ENCODE data around the gene LHX3.

LHX3 gene

DNA sequence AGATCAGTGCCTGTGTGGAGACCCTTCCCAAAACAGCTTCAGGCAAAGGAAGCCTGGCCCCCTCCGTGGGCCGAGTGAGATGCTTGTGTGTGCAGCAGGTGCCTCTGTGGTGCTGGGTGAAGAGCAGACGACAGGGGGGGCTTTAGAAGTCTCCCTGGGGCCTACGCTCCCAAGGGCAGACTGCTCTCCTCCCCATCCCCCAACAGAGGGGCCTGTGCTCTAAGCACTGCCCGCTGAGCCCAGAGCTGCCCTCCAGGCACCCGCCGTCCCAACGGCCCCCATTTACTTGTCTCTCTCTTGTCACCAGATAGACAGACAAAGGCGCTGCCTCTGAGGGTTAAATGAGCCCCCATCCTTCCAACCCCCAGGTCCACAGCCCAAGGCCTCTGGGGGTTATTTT, 2.7 kb upstream of the LHX3 start:
- no peak for DNase-seq (ENCODE audit: low spot score)

DNA sequence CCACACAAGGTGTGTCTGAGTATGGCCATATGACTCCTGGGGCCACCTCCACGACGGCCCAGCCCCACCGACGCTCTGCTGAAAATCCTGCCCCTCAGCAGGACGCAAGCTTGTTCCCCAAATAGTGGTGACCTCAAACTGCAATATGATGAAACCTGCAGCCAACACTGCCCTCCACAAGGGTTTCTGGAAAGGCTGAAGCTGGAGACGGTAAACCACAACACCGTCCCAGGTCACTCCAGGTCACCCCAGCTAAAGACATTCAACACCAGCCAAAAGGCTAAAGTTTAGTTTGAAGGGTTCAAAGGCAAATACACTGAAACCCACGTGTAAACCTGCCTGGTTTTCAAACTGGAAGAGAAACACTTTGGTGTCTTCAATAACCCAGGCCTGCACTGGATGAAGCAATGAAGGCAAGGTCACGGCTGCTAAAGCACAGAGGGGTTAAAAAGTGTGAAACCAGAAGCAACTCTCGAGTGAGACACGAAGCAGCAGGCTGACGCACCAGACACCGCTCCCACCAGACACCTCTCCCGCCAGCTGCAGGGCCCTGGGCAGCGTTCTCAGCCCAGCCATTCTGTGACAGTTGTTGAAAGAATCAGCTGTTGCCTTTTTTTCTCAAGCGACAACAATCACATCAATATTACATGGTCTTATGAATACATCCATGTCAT, 1.8 kb upstream of the LHX3 start:
- no peak for DNase-seq (ENCODE audit: low spot score)

DNA sequence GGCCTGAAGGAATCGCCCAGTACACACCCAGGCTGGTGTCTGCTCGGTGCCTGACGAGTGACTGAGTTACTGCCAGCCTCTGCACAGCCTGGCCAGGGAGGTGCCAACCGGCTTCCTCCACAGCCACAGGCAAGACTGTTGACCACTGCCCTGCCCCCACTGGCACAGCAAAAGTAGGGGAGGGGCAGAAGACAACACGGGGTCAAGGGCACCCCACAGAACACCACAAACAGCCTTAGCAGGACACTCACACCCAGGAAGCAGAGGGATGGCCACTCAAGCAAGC, 722 bp upstream of the LHX3 start:
- no peak for DNase-seq (ENCODE audit: low spot score)

DNA sequence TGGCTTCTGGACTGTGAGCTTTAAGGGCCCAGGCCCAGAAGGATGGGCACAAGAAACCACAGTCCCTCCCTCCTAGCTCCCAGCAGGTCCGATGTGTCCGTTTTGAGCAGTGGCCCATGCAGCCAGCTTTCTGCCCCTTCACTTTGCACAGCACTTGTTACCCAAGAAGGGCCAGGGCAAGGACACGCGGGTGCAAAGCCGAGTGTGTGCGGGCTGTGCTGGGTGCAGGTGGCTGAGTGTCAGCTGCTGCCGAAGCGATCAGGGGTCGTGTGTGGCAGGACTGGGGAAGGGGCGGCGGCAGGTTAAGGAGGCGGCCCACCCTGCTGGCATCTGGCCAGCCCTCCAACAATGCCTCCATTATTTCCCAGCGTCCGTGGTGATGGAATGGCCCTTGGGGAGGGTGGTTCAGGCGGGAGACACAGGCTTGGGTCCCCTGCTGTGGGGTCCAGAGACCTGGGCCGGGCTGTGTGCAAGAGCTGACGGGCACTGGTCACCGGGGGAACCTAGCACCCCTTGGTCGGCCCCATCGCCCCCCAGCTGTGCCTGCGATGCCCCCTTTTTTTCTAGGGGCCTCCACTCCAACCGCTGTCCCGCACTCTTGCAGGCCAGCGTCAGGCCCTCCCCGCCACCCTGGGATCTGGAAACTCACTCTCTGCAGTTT, 653 bp downstream of the LHX3 start:
- DNase-seq (ENCODE audit: low spot score) = no peak

DNA sequence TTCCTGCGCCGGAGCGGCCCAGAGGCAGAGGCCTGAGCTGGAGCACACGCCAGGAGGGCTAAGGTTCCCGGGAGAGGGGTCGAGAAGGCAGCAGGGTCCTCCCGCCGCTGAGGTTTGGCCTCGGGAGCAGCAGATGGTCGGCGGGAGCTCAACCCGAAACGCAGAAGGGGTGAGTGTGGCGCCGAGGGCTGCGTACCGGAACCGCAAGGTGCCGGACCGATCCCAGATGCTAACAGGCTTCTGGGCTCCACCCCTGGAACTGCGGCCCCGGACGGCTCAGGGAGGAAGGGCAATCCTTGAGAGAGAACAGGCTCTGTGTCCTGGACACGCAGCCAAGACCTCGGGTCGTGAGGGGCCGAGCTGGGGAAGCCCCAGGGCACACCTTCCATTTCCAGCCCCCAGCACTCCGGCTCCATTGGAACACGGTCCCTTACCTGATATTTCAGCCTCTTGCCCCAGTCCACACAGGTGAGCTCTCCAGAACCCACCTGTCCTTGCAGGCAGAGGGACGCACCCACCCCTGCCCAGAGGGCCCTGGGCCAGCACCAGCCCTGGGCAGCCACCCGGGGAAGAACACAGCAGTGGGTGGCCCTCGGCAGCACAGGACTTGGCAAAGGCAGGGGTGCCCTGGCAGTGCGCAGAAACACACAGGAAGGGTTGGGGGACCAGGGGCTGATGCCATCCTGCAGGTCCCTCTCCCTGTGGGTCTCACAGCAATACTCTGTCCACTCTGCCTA, 1.4 kb downstream of the LHX3 start:
- DNase-seq (ENCODE audit: low spot score) = no peak

DNA sequence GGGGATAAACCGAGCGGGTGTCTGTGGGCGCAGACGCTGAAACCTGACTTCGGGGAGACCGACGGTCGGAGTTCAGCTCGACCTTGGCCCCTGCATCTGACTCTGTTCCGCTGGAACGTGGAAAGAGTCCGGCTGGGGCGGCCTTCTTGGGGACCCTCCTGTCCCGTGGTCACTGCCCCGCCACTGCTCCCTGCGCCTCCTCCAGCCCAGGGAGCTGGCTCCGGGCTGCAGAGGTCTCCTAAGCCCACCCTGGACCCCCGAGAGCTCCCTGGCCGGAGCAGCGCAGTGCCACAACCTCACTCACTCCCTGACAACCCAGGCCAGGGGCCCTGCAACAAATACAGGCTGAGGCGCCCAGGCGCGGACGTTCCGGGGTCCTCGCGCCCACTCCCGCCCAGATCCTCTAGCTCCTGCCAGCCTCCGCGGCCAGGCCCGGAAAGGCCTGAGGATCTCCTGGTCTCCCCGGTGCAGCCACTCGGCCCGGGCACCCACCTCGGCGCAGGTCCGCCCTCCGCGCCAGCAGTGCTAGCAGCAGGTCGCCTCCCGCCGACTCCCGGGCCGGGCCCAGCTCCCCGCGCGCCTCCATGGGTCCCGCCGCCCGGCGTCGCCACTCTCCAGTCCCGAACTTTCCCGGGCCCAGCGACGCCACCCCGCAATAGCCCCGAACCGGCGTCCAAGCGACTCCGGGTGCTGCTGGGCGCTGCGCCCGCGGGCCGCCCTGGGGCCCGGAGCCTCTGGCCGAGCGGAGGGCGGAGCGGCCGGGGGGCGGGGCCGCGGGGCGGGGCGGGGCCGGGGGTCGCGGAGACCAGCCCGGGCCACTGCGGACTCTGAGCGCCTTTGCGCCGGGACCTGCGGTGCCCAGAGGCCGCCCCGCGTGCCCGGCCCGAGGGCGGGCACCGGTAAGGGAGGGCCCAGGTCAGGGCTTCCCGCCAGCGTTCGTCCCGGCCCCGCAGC, 2.2 kb downstream of the LHX3 start:
- DNase-seq (ENCODE audit: low spot score) = no peak

DNA sequence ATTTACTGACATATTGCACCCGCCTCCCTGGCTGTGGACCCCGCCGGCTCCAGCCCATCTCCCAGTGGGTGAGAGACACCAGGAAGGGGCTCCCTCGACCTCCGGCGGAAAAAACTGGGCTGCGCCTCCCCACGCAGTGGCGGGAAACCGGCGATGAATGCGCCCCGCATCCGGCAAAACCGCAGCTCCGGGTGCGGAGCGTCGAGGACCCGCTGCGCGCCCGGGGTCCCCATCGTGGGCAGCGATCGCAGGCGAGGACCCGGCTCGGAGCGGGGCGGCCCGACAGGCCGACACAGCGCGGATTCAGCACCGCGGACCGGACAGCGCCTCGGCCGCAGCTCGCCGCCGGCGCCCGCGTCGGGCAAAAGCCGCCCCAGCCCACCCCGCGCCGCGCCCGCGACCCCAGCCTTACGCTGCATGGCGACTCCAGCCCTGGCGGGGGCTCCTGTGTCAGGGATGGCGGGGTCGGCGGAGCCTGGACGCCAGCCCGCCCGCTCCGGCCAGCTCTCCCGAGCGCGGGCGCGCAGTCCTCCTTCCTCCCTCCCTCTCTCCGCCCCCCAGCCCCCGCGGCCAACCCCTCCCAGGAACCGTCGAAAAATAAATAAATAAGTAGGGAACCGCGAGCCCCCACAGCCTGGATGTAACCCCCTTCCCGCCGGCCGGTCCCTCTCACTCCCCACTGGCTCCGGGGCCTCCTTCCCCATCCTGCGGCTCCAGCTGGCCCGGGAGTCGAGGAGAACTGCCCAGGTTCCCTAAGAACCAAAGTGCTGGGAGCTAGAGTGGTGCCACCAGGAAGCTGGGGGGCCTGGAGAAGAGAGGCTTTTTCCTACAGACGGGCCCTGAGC, 3.1 kb downstream of the LHX3 start:
- no peak for DNase-seq (ENCODE audit: low spot score)

DNA sequence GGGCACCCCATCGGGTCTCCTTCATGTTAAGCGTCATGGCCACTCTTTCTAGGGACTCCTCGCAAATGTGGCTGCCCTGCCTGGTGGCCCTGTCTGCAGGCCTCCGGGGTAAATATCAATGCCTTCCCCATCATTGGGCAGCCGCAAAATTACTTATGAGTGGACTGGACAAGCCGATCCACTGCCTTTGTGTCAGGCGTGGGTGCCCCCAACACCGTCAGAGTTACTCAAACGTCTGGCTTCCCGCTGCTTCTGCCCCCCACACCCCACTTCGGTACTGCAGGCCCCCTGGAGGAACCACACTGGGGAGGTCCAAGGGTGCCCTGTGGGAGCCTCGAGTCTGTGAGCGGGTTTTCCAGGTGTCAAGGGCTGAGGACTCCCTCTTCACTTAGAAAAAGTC, 3.8 kb downstream of the LHX3 start:
- DNase-seq (ENCODE audit: low spot score) = no peak

DNA sequence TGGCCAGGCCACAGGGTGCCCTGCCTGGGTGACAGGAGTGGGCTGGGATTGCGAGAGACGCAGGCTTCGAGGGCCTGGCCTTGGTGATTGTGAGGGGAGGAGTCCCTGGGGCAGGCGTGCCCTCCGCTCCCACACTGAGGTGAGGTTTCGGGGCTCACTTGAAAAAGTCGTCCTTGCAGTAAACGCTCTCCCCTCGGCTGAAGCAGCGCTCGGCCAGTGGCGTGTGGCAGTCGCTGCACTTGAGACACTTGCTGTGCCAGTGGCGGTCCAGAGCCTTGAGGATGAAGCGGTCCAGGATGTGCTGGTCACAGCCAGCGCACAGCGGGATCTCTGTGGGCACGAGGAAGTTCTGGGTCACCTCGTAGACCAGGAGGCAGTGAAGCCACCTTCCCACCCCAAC, 4.5 kb downstream of the LHX3 start:
- DNase-seq (ENCODE audit: low spot score) = no peak

DNA sequence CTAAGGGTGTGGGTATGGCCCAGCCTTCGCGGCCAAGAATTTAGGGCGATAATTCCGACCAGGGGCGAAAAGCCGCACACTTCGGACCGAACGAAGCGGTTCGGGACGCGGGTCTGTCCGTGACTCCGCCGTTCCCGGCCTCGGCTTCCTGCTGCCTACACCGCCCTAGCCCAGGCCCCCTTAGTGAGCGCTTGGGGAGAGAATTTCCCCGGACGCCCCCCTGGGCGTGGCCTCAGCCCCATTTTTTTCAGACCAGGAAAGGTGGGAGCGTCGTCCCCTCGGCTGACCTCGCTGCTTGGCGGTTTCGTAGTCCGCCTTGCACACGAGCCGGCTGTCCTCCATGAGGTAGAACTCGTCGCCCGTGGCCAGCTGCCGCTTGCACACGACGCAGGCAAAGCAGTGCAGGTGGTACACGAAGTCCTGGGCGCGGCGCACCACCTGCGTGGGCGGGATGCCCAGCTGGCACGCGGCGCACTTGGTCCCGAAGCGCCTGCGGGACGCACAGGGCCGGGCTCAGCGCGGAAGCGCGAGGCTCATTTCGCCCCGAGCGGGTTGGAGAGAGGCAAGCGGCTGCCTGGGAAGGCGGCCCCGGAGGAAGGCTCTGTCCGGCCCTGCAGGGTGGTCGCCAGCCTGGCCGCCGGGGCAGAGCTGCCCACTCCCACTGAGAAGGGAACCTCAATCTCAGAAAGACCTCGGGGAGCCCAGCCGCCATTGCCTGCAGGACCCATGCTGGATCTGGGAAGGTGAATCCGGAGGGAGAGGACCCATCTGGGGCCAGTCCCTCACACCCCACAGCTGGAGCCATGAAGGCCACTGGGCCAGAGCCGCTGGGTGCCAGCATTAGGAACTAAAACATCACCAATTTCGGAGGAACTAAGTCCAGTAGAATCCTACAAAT, 5.3 kb downstream of the LHX3 start:
- DNase-seq (ENCODE audit: low spot score) = no peak

DNA sequence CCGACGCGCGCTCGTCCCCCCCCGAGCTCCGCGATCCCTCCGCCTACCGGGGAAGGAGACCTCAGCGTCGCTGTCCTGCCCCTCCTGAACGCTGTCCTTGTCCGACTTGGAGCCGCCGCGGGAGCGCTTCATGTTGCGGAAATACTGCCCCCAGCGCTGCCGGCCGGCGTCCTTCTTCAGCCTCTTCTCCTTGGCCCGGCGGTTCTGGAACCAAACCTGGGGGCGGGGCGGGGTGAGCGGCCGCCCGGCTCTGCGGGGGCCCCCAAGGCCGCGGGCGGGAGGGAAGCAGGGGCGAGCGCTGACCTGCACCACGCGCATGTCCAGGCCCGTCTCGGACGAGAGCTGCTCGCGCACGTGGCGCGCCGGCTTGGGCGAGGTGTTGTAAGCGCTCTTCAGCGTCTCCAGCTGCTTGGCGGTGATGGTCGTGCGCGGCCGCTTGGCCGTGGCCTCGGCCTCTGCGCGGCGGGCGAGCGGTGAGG, 6.3 kb downstream of the LHX3 start:
- DNase-seq (ENCODE audit: low spot score) = no peak

DNA sequence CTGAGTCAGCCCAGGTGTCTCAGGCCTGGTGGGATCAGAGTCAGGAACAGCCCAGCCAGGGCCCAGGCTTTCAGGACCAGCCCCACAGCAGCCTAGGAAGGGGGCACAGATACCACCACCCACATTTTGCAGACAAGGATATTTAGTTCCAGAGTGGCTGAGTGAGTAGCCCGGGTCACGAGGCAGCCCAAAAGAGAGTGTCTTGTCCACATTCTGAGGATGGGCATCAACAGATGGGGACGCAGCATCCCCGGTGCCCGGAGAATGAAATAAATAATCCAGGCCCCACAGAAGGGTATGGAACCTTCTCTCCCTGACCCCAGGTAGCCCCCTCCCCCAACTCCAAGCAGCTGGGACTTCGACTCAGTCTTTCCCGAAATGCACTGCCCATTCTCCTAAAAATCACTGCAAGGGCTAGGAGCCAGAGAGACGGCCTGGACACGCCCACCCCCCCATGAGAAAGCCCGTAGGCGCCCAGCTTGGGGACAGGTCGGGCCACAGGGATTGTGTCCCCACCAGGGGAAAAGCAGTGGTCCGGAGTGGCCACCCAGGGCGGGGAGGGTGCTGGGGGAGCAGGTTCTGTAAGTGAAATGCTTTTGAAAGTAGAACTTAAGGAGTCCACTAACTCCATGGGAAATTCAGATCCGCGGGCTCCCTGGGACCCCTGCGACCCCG, 6.9 kb downstream of the LHX3 start:
- DNase-seq (ENCODE audit: low spot score) = no peak

DNA sequence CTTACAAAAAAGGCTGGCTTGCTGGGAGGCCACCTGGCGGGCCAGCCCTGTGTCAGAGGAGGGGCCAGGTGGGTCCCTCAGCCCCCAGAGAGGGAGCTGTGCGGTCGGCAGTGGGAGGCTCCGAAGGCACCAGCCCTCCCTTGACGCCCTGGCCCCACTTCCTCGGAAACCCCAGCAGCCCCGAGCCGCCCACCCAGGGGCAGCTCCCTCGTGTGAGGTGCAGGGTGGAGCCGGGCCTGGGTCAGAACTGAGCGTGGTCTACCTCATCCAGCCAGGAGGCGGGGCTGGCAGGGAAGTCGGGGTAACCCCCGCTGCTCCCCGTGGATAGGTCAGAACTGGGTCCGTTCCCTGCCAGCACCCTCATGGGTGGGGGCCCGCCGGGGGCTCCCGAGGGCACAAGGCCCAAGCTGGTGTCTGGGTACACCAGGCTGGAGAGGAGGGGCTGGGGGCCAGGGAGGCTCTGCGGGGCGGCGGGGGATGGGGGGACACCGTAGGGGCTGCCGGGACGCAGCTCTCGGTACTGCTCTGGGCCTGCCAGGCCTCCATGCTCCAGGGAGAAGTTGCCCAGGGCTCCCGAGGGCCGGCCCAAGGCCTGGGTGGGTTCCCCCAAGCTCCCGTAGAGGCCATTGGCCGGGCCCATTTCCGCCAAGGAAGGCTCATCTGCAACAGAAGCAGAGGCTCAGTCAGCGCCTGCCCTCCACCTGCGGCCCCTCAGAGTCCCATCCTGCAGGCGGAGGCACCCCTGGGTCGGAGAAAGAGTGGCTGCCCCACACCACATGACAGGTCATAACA, 7.6 kb downstream of the LHX3 start:
- DNase-seq (ENCODE audit: low spot score) = no peak

DNA sequence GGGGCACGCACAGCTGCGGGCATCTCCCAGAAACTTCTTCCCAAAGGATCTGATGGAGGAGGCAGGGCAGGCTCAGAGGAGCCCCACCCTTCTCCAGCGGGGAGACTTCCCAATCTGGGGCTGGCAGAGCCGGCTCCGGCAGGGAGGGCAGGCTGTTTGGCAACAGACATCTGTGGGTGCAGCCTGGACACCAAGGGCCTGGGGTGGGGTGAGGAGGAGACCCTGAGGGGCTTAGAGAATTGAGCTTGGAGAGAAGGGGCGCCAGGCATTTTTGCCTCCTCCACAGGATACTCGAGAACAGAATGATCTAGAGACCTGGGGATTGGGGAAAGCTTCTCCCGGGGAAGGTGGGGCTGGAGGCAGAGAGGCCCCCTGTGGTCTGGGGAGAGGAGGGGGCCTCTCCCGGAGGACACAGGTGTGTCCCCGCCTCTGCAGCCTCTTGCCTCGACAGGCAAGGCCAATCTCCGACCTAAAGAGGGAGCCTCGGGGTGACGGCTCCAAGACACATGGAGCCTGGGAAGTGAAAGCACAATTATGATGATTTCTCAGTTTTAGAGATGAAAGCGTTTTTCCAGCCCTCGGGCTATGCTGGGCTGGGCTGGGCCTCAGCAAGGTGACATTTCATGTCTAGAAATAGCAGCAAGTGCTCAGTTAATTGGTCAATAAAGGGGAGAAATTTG, 8.4 kb downstream of the LHX3 start:
- no peak for DNase-seq (ENCODE audit: low spot score)

DNA sequence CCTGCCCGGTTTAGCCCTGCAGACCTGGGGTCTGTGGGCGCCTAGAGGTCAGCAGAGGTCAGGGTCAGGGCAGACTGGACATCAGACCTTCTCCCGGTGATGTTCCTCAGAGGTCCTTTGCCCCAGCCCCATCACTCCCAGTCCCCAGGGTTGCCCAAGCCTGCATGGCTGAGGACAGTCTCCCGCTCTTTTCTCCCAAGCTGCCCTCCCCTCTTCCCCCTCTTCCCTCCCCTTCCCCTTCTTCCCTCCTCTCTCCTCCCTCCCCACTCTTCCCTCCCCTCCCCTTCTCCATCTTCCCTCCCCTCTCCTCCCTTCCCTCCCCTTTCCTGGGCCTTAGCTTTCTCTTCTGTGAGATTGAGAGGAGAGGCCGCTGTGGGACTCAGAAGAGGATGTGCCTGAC, 10.4 kb downstream of the LHX3 start:
- no peak for DNase-seq (ENCODE audit: low spot score)

DNA sequence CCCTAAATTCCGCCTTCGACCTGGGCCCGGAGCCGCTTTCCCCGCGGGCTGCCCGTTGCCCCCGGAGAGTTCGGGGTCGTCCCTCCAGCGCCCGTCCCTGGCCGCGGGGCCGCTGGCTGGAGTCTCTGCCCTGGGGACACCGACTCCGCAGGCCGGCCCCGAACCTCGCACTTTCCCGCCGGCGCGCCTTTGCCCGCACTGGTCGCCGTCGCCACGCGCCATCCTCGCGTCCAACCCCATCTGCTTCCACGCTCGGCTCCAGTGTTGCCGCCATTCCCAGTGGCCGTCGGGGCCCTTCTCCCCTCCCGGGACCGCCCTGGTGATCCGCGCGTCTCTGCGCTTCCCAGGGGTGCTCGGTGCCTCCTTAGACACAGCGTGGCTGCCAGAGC, 11.0 kb downstream of the LHX3 start:
- DNase-seq (ENCODE audit: low spot score) = no peak

DNA sequence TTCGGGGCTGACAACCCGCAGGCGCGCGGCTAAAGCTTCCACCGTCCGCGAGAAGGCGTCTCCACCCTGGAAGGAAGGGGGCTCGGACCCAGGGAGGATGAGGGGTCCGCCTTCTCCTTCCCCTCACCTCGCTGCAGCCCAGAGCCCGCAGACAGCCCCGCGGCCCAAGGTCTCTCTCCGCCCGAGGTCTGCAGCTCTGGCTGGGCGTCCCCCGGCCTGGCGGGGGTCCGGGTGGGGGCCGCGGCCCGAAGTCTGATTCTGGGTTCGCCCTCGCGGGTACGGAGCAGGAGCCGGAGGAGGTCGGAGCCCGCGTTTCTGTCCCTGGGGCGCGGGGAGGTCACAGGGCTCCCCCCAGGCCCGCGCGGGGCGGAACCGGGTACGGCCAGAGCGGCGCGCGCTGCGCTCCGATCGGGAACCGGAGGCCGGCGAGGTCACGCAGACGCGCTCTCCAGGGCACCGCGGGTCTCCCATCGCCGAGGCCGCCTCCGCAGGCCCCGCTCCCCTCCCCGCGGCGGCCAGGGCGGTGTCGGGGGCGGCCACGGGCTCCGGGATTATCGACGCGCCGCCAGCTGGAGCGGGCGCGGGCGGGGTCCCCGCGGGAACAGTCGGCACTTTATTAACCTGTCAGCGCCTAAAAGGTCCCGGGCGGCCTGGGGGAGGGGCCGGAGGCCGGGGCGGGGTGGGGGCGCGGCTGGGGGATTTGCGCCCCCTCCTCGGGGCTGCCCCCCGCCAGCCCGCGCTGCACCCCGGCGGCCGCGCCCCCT, 11.6 kb downstream of the LHX3 start:
- DNase-seq (ENCODE audit: low spot score) = no peak

Data from pons (tissue), 1 donor.